ENCODE measurements around the gene SLC35A5. TPM values are rescaled to one million over a fixed set of nuclear protein-coding genes. Genes with fewer than 3 reads are reported as not detected.

SLC35A5 gene
- total and polyA plus RNA-seq, 2 of the 13 experiments (the other 11 are each of a cell fraction or from before 2014, with no cell fraction given), result 15.5 to 26.5 TPM

- Histone ChIP-seq H3K4me2 (ENCODE audit: low read depth, low read length) (no peak overlapping the region), H3K27ac (ENCODE audit: extremely low read length, insufficient read depth, low read length) (no peak overlapping the region), H4K20me1 (ENCODE audit: insufficient read depth, low read length) (no peaks in the 10 kb centered on the region), H3K36me3 (replicated peaks in 1 of 2; ENCODE audit: control insufficient read depth in 1 of 2, insufficient read depth in 2 of 2, low read length in 2 of 2) (no peaks in the 10 kb centered on the region), H3K9me3 (ENCODE audit: low read length) (no peaks in the 10 kb centered on the region), H3K4me1 (ENCODE audit: insufficient read depth, low read length) (no peaks in the 10 kb centered on the region), H3K79me2 (ENCODE audit: insufficient read depth, low read length) (no peaks in the 10 kb centered on the region), H2AFZ (ENCODE audit: low read length) (no peak overlapping the region), H3K27me3 (ENCODE audit: control insufficient read depth in 1 of 2, insufficient read depth in 2 of 2, low read length in 2 of 2) (0 out of 5 replicates have a peak, but pooled peaks cover 0 to 4% of the 10 kb centered on the region in 2 experiments), H3K4me3 (replicated peaks in 1 of 3; ENCODE audit: insufficient read depth in 1 of 3, low read depth in 2 of 3, low read length in 3 of 3) (no peak overlapping the region), H3K9ac (ENCODE audit: insufficient read depth, low read depth, low read length) (no peak overlapping the region)
- intact Hi-C loops (cut with micrococcal nuclease; ENCODE audit: unreplicated experiment) (no loop called here), in situ Hi-C loops (cut with HindIII; ENCODE audit: extremely low pct_ligation_motif_present, low pct_unique_long_range_greater_than_20kb) (no loop called here)
- no TSS peak for BruUV-seq (replicated peaks)
- ChIA-PET CTCF (ENCODE audit: low intra/inter-chr PET ratio, low total read pairs) (no interaction called here), POLR2A (no interaction called here)
- DNase-seq (ENCODE audit: low spot score), result no peak
- WGBS (ENCODE audit: low lambda C conversion rate), result 2% methylated on average over 4 of the region's 4 CpGs
- FAIRE-seq, result no peak
- TF ChIP-seq CENPT (CRISPR knock-in tag; IDR thresholded peaks at IDR 0.05; ENCODE audit: low read depth) (no peak), MAFK (conservative IDR thresholded peaks at IDR 0.05 in 1 of 2, IDR thresholded peaks at IDR 0.05 in 1 of 2; ENCODE audit: low read length in 2 of 2) (no peak), SMAD3 (CRISPR knock-in tag; IDR thresholded peaks at IDR 0.05) (no peak), ZGPAT (CRISPR knock-in tag; IDR thresholded peaks at IDR 0.05) (no peak), SUZ12 (IDR thresholded peaks at IDR 0.05; ENCODE audit: low read depth, low read length) (no peak), IRF2 (CRISPR knock-in tag; IDR thresholded peaks at IDR 0.05) (no peak), FIP1L1 (IDR thresholded peaks at IDR 0.05; ENCODE audit: borderline replicate concordance, insufficient read depth, low read depth, low read length) (no peak), CHD4 (IDR thresholded peaks at IDR 0.05; ENCODE audit: borderline replicate concordance, low read length) (no peak), ZBTB20 (CRISPR knock-in tag; IDR thresholded peaks at IDR 0.05; ENCODE audit: borderline replicate concordance, low read depth) (no peak), ZNF570 (CRISPR knock-in tag; IDR thresholded peaks at IDR 0.05; ENCODE audit: borderline replicate concordance) (no peak), ZNF20 (CRISPR knock-in tag; IDR thresholded peaks at IDR 0.05) (no peak)
- TF ChIP-seq, protein P1, sequence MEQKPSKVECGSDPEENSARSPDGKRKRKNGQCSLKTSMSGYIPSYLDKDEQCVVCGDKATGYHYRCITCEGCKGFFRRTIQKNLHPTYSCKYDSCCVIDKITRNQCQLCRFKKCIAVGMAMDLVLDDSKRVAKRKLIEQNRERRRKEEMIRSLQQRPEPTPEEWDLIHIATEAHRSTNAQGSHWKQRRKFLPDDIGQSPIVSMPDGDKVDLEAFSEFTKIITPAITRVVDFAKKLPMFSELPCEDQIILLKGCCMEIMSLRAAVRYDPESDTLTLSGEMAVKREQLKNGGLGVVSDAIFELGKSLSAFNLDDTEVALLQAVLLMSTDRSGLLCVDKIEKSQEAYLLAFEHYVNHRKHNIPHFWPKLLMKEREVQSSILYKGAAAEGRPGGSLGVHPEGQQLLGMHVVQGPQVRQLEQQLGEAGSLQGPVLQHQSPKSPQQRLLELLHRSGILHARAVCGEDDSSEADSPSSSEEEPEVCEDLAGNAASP (CRISPR knock-in tag; IDR thresholded peaks at IDR 0.05; ENCODE audit: borderline replicate concordance), result no peak
- no peak for ATAC-seq
These were observed 65.6 kb downstream of the SLC35A5 start for GRCh38 chr3:112627419-112627818.

Data from HepG2 (cell line).